Measurements from ENCODE around the gene KPNA6. TPM values are rescaled to one million over a fixed set of nuclear protein-coding genes. Genes with fewer than 3 reads are reported as not detected.
"Not testable (repeated sequence)": the region's sequence is repeated elsewhere in the genome, so short reads cannot be mapped to it uniquely, and the experiment has no call there.

The KPNA6 gene
- total and polyA plus RNA-seq, 2 of the 13 experiments (the other 11 are each of a cell fraction or from before 2014, with no cell fraction given): 22.0 to 47.5 TPM

DNA sequence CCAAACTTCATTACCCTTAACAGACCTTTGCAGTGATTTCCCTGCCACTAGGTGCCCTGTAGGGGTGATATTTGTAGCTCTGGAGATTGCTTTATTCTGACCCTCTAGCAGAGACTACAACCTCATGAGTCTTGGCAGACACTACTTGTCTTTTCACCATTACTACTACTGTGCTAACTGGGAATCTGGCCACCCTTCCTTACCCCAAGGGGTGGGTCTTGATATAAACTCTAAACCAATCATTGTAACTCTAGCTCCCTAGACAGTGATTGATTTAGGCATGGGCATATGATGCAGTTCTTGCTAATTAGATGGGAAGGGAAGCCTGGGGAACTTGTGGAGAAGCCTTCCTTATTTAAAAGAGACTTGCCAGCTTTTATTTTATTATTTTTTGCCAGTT is 3.9 kb downstream of the KPNA6 start (continued):
- TF ChIP-seq DR1 (CRISPR knock-in tag; IDR thresholded peaks at IDR 0.05) (no peak), GTF2F1 (IDR thresholded peaks at IDR 0.05; ENCODE audit: low read length) (no peak), POLR2AphosphoS2 (IDR thresholded peaks at IDR 0.05; ENCODE audit: low read depth, low read length) (no peak), FOXK1 (CRISPR knock-in tag; IDR thresholded peaks at IDR 0.05; ENCODE audit: borderline replicate concordance, low read depth) (no peak), ZNF12 (CRISPR knock-in tag; IDR thresholded peaks at IDR 0.05) (no peak), ZNF790 (CRISPR knock-in tag; IDR thresholded peaks at IDR 0.05; ENCODE audit: borderline replicate concordance) (no peak), ATF1 (CRISPR knock-in tag; IDR thresholded peaks at IDR 0.05) (no peak), ZNF567 (CRISPR knock-in tag; IDR thresholded peaks at IDR 0.05; ENCODE audit: borderline replicate concordance) (no peak)
- TF ChIP-seq, protein P1, sequence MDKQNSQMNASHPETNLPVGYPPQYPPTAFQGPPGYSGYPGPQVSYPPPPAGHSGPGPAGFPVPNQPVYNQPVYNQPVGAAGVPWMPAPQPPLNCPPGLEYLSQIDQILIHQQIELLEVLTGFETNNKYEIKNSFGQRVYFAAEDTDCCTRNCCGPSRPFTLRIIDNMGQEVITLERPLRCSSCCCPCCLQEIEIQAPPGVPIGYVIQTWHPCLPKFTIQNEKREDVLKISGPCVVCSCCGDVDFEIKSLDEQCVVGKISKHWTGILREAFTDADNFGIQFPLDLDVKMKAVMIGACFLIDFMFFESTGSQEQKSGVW (CRISPR knock-in tag; IDR thresholded peaks at IDR 0.05; ENCODE audit: borderline replicate concordance): no peak
- TF ChIP-seq, protein P2, sequence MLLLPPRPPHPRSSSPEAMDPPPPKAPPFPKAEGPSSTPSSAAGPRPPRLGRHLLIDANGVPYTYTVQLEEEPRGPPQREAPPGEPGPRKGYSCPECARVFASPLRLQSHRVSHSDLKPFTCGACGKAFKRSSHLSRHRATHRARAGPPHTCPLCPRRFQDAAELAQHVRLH (CRISPR knock-in tag; IDR thresholded peaks at IDR 0.05; ENCODE audit: borderline replicate concordance, low read depth): no peak

DNA sequence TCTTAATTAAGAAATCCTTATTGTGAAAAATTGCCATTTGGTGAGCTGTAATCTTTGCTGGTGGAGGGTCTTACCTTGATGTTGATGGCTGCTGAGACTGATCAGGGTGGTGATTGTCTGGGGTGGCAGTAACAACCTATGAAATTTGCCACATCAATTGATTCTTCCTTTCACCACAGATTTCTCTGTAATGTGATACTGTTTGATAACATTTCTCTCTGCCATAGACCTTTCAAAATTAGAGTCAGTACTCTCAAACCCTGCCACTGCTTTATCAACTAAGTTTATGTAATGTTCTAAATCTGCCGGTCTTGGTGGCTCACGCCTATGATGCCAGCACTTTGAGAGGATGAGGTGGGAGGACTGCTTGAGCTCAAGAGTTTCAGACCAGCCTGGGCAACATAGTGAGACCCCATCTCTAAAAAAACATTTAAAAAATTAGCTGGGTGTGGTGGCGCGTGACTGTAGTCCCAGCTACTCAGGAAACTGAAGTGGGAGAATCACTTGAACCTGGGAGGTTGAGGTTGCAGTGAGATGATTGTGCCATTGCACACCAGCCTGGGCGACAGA is 5.0 kb downstream of the KPNA6 start:
- H3K4me1 ChIP-seq (ENCODE audit: insufficient read depth, low read length): peaks cover 25% of the 10 kb centered on the region
- peaks cover 88% of the 10 kb centered on the region for H3K79me2 ChIP-seq (ENCODE audit: insufficient read depth, low read length)
- H3K4me2 ChIP-seq (ENCODE audit: low read depth, low read length): no peak overlapping the region
- H4K20me1 ChIP-seq (ENCODE audit: insufficient read depth, low read length): peaks cover 15% of the 10 kb centered on the region; the same call in 1 of the 2 replicates
- no peak overlapping the region for H3K9ac ChIP-seq (ENCODE audit: insufficient read depth, low read depth, low read length)
- no peak overlapping the region for H3K4me3 ChIP-seq (replicated peaks in 1 of 3; ENCODE audit: insufficient read depth in 1 of 3, low read depth in 2 of 3, low read length in 3 of 3)
- ChIA-PET POLR2A (no interaction called here), CTCF (ENCODE audit: low intra/inter-chr PET ratio, low total read pairs) (no interaction called here)
- ATAC-seq (no peak), FAIRE-seq (no peak), DNase-seq (ENCODE audit: low spot score) (no peak)
- in situ Hi-C loops (cut with HindIII; ENCODE audit: extremely low pct_ligation_motif_present, low pct_unique_long_range_greater_than_20kb): no loop called here
- no TSS peak for BruUV-seq (replicated peaks)
- no peaks in the 10 kb centered on the region for H3K9me3 ChIP-seq (ENCODE audit: low read length)
- WGBS (ENCODE audit: low lambda C conversion rate): 91% methylated on average over 5 of the region's 5 CpGs
- H2AFZ ChIP-seq (ENCODE audit: low read length): no peak overlapping the region
- no peak overlapping the region for H3K27ac ChIP-seq (ENCODE audit: extremely low read length, insufficient read depth, low read length)
- no peaks in the 10 kb centered on the region; a peak in 1 of 5 replicates for H3K27me3 ChIP-seq (ENCODE audit: control insufficient read depth in 1 of 2, insufficient read depth in 2 of 2, low read length in 2 of 2)
- TF ChIP-seq HOXA5 (CRISPR knock-in tag; IDR thresholded peaks at IDR 0.05) (no peak), ZNF121 (CRISPR knock-in tag; IDR thresholded peaks at IDR 0.05) (peak; percentile 70)
- intact Hi-C loops (cut with micrococcal nuclease; ENCODE audit: unreplicated experiment): no loop called here
- peaks cover 4 to 8% of the 10 kb centered on the region in 2 experiments; a peak in 2 of 5 replicates for H3K36me3 ChIP-seq (replicated peaks in 1 of 2; ENCODE audit: control insufficient read depth in 1 of 2, insufficient read depth in 2 of 2, low read length in 2 of 2)

DNA sequence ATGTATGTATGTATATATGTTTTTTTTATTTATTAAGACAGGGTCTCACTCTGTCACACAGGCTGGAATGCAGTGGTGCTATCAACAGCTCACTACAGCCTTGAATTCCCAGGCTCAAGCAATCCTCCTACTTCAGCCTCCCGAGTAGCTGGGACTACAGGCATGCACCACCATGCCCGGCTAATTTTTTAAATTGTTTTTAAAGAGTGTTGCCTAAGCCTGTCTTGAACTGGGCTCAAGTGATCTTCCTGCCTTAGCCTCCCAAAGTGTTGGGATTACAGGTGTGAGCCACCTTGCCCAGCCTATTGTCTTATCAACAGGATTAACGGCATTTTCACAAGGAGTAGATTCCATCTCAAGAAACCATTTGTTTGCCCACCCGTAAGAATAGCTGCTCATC is 5.6 kb downstream of the KPNA6 start:
- ATAC-seq; H3K9me3 ChIP-seq (ENCODE audit: low read length); BruUV-seq (replicated peaks); CTCF ChIA-PET (ENCODE audit: low intra/inter-chr PET ratio, low total read pairs); H3K27ac ChIP-seq (ENCODE audit: extremely low read length, insufficient read depth, low read length); H3K9ac ChIP-seq (ENCODE audit: insufficient read depth, low read depth, low read length); H3K27me3 ChIP-seq (ENCODE audit: control insufficient read depth in 1 of 2, insufficient read depth in 2 of 2, low read length in 2 of 2); H2AFZ ChIP-seq (ENCODE audit: low read length); in situ Hi-C loops (cut with HindIII; ENCODE audit: extremely low pct_ligation_motif_present, low pct_unique_long_range_greater_than_20kb); H3K4me2 ChIP-seq (ENCODE audit: low read depth, low read length); intact Hi-C loops (cut with micrococcal nuclease; ENCODE audit: unreplicated experiment); H3K4me3 ChIP-seq (replicated peaks in 1 of 3; ENCODE audit: insufficient read depth in 1 of 3, low read depth in 2 of 3, low read length in 3 of 3); DNase-seq (ENCODE audit: low spot score); FAIRE-seq; H3K36me3 ChIP-seq (replicated peaks in 1 of 2; ENCODE audit: control insufficient read depth in 1 of 2, insufficient read depth in 2 of 2, low read length in 2 of 2): not testable (repeated sequence)
- 94% methylated on average over 4 of the region's 4 CpGs for WGBS (ENCODE audit: low lambda C conversion rate)
- POLR2A ChIA-PET: interaction anchor here (0.6 kb wide), 1 partner anchor 46 kb away, joined by 5 read pairs; no protein-coding TSS in a partner anchor
- peaks cover 17% of the 10 kb centered on the region; the same call in 1 of the 2 replicates for H4K20me1 ChIP-seq (ENCODE audit: insufficient read depth, low read length)
- H3K4me1 ChIP-seq (ENCODE audit: insufficient read depth, low read length): peaks cover 25% of the 10 kb centered on the region
- peaks cover 87% of the 10 kb centered on the region for H3K79me2 ChIP-seq (ENCODE audit: insufficient read depth, low read length)
